HG03159 (cell line): ENCODE data around the gene ELK1.
"Not testable (repeated sequence)": the region's sequence is repeated elsewhere in the genome, so short reads cannot be mapped to it uniquely, and the experiment has no call there.

Experiments
- ATAC-seq: cut with Tn5 transposase; IDR thresholded peaks from one replicate; pipeline ENCODE4 v1.9.1; 2021; ENCODE audit warnings: mild to moderate bottlenecking, moderate library complexity; ENCODE audit not compliant: unreplicated experiment

Gene ELK1

GRCh38 chrX:47650164-47651042 lies at the start of gene ELK1:
ELK1 (minus strand) TSS chrX:47650563; CDS start chrX:47641441, 9,122 bp downstream.
- ATAC-seq: peak; percentile 86

- ATAC-seq: no peak
These were observed 46.8 kb upstream of the ELK1 start for GRCh38 chrX:47697181-47697580.

- ATAC-seq: no peak
These were observed 39.8 kb upstream of the ELK1 start for GRCh38 chrX:47690175-47690574.

GRCh38 chrX:47687263-47687662 lies 36.9 kb upstream of the ELK1 start:
- no peak for ATAC-seq

- no peak for ATAC-seq
These were observed 33.5 kb upstream of the ELK1 start for GRCh38 chrX:47683829-47684205.

- no peak for ATAC-seq
These were observed 32.9 kb upstream of the ELK1 start for GRCh38 chrX:47683184-47683828.

- not testable (repeated sequence) for ATAC-seq
These were observed 25.8 kb upstream of the ELK1 start for GRCh38 chrX:47675959-47676859.

GRCh38 chrX:47674776-47675175 lies 24.4 kb upstream of the ELK1 start:
- ATAC-seq: no peak

- not testable (repeated sequence) for ATAC-seq
These were observed 15.4 kb upstream of the ELK1 start for GRCh38 chrX:47665797-47666196.

- ATAC-seq: no peak
These were observed 14.4 kb upstream of the ELK1 start for GRCh38 chrX:47664737-47665136.

GRCh38 chrX:47662144-47662657 lies 11.8 kb upstream of the ELK1 start:
- no peak for ATAC-seq

GRCh38 chrX:47661539-47661938 lies 11.2 kb upstream of the ELK1 start:
- ATAC-seq: no peak

GRCh38 chrX:47659421-47659726 lies 9.0 kb upstream of the ELK1 start:
- ATAC-seq: no peak

GRCh38 chrX:47658684-47659420 lies 8.5 kb upstream of the ELK1 start, which contains the start of gene UXT:
UXT (minus strand) TSS chrX:47659180; CDS start chrX:47658927, 253 bp downstream.
- ATAC-seq: peak; percentile 79

- no peak for ATAC-seq
These were observed 7.9 kb upstream of the ELK1 start for GRCh38 chrX:47658301-47658683.

GRCh38 chrX:47651043-47651905 lies 911 bp upstream of the ELK1 start:
- no peak for ATAC-seq

- no peak for ATAC-seq
These were observed 591 bp downstream of the ELK1 start for GRCh38 chrX:47649781-47650163.

- ATAC-seq: no peak
These were observed 1.1 kb downstream of the ELK1 start for GRCh38 chrX:47649271-47649670.

- ATAC-seq: no peak
These were observed 2.0 kb downstream of the ELK1 start for GRCh38 chrX:47648376-47648775.

- ATAC-seq: no peak
These were observed 3.7 kb downstream of the ELK1 start for GRCh38 chrX:47646636-47647035.
